Gastroesophageal sphincter (tissue), 3 donors: ENCODE measurements around the gene LY6G5C.

Source experiments
- POLR2A ChIP-seq, 2 donors: fragments of 450-650 bp; IDR thresholded peaks; one replicate each; pipeline ENCODE4 v1.6.1; 2017; ENCODE audit warnings: antibody characterized with exemption in 2 of 2, mild to moderate bottlenecking in 2 of 2, moderate library complexity in 1 of 2
- POLR2AphosphoS5 ChIP-seq: sonication (generic); formaldehyde crosslinking; IDR thresholded peaks from one replicate; pipeline ENCODE4 v1.6.1; 2017; ENCODE audit warnings: antibody characterized with exemption
- TF ChIP-seq, protein P1 (sequence below), 4 experiments: fragments of 200-600 bp in 2 of 4; fragments of 450-650 bp in 2 of 4; sonication (generic) in 1 of 4; IDR thresholded peaks; one replicate each; pipeline ENCODE4 v1.5.1; 2017 to 2019; ENCODE audit warnings: antibody characterized with exemption in 4 of 4, mild to moderate bottlenecking in 2 of 4, moderate library complexity in 2 of 4

GRCh38 chr6:31725502-31726350 lies 44.9 kb upstream of the LY6G5C start:
- TF ChIP-seq POLR2AphosphoS5 (no peak), POLR2A (IDR thresholded peaks at IDR 0.05) (no peak)
- TF ChIP-seq, protein P1, sequence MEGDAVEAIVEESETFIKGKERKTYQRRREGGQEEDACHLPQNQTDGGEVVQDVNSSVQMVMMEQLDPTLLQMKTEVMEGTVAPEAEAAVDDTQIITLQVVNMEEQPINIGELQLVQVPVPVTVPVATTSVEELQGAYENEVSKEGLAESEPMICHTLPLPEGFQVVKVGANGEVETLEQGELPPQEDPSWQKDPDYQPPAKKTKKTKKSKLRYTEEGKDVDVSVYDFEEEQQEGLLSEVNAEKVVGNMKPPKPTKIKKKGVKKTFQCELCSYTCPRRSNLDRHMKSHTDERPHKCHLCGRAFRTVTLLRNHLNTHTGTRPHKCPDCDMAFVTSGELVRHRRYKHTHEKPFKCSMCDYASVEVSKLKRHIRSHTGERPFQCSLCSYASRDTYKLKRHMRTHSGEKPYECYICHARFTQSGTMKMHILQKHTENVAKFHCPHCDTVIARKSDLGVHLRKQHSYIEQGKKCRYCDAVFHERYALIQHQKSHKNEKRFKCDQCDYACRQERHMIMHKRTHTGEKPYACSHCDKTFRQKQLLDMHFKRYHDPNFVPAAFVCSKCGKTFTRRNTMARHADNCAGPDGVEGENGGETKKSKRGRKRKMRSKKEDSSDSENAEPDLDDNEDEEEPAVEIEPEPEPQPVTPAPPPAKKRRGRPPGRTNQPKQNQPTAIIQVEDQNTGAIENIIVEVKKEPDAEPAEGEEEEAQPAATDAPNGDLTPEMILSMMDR (IDR thresholded peaks at IDR 0.05), result no peak
